Upper lobe of right lung (tissue), 1 donor: ENCODE data around the gene UBE2J2. TPM values are rescaled to one million over a fixed set of nuclear protein-coding genes. Genes with fewer than 3 reads are reported as not detected.

Experiments
- ATAC-seq: fragments of 200-7000 bp; cut with Tn5 transposase; one replicate; pipeline ENCODE4 v1.9.1; 2020; ENCODE audit warnings: mild to moderate bottlenecking, moderate library complexity
- DNase-seq: peaks from one replicate; pipeline ENCODE4 v3.0.0-alpha.2; 2020
- H3K27ac ChIP-seq: fragments of 200-600 bp; one replicate; pipeline ENCODE4 v1.8.0; 2022
- H3K27me3 ChIP-seq: fragments of 200-600 bp; one replicate; pipeline ENCODE4 v1.8.0; 2022; ENCODE audit warnings: mild to moderate bottlenecking
- H3K36me3 ChIP-seq: fragments of 200-600 bp; one replicate; pipeline ENCODE4 v1.8.0; 2022
- H3K4me1 ChIP-seq: fragments of 200-600 bp; one replicate; pipeline ENCODE4 v1.8.0; 2022
- H3K4me3 ChIP-seq: fragments of 200-600 bp; one replicate; pipeline ENCODE4 v1.8.0; 2022; ENCODE audit warnings: mild to moderate bottlenecking
- H3K9me3 ChIP-seq: fragments of 200-600 bp; one replicate; pipeline ENCODE4 v1.8.0; 2022
- intact Hi-C: fragments of 100-400 bp; cut with DNase I; formaldehyde crosslinking; loops from one replicate; pipeline ENCODE4 v1.11.0; 2022
- total RNA-seq: library from RNA; stranded (reverse); fragmentation: NEBNext Ultra II Directional; extraction: Animal tissue kit (Norgen Biotek cat#: 25700); gene quantifications from one replicate; pipeline ENCODE4 v1.2.1, GENCODE V29; 2021
- TF ChIP-seq, protein P1 (sequence below): fragments of 200-600 bp; IDR thresholded peaks from one replicate; pipeline ENCODE4 v1.8.0; 2022; ENCODE audit warnings: antibody characterized with exemption
- donor health status: DM: no; HTN: yes; CAD: no; lungs with severe emphysema.

Gene UBE2J2
- total RNA-seq, 1 donor from 2014 or later = 52.5 TPM

GRCh38 chr1:1233567-1233892 lies 40.1 kb downstream of the UBE2J2 start:
- intact Hi-C loops = no loop called here
- H3K4me3 ChIP-seq = no peak overlapping the region
- H3K27ac ChIP-seq = no peak overlapping the region
- DNase-seq (no peak), ATAC-seq (no peak)
- TF ChIP-seq, protein P1, sequence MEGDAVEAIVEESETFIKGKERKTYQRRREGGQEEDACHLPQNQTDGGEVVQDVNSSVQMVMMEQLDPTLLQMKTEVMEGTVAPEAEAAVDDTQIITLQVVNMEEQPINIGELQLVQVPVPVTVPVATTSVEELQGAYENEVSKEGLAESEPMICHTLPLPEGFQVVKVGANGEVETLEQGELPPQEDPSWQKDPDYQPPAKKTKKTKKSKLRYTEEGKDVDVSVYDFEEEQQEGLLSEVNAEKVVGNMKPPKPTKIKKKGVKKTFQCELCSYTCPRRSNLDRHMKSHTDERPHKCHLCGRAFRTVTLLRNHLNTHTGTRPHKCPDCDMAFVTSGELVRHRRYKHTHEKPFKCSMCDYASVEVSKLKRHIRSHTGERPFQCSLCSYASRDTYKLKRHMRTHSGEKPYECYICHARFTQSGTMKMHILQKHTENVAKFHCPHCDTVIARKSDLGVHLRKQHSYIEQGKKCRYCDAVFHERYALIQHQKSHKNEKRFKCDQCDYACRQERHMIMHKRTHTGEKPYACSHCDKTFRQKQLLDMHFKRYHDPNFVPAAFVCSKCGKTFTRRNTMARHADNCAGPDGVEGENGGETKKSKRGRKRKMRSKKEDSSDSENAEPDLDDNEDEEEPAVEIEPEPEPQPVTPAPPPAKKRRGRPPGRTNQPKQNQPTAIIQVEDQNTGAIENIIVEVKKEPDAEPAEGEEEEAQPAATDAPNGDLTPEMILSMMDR = no peak
- peaks cover 6% of the 10 kb centered on the region for H3K36me3 ChIP-seq
- H3K9me3 ChIP-seq = no peaks in the 10 kb centered on the region
- H3K4me1 ChIP-seq = peaks cover 23% of the 10 kb centered on the region
- peaks cover 2% of the 10 kb centered on the region for H3K27me3 ChIP-seq

GRCh38 chr1:1232796-1233566 lies 40.7 kb downstream of the UBE2J2 start:
- Histone ChIP-seq H3K4me3 (peak overlapping the region; percentile 26), H3K9me3 (no peaks in the 10 kb centered on the region), H3K27ac (no peak overlapping the region), H3K36me3 (peaks cover 11% of the 10 kb centered on the region), H3K4me1 (peaks cover 23% of the 10 kb centered on the region), H3K27me3 (no peaks in the 10 kb centered on the region)
- DNase-seq (no peak), ATAC-seq (no peak)
- intact Hi-C loops = no loop called here
- TF ChIP-seq, protein P1 = no peak

DNA sequence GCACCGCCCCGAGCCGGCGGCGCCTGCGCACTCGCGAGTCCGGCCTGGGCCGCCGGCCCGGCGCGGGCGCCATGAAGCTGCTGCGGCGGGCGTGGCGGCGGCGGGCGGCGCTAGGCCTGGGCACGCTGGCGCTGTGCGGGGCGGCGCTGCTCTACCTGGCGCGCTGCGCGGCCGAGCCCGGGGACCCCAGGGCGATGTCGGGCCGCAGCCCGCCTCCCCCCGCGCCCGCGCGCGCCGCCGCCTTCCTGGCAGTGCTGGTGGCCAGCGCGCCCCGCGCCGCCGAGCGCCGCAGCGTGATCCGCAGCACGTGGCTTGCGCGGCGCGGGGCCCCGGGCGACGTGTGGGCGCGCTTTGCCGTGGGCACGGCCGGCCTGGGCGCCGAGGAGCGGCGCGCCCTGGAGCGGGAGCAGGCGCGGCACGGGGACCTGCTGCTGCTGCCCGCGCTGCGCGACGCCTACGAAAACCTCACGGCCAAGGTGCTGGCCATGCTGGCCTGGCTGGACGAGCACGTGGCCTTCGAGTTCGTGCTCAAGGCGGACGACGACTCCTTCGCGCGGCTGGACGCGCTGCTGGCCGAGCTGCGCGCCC lies 41.4 kb downstream of the UBE2J2 start, which contains the start of gene B3GALT6:
B3GALT6 (plus strand) TSS at position 30 of the 588 bp plus-strand sequence; CDS start at position 72, 42 bp downstream.
- ATAC-seq (no peak), DNase-seq (no peak)
- TF ChIP-seq, protein P1 = no peak
- no peaks in the 10 kb centered on the region for H3K9me3 ChIP-seq
- H3K27me3 ChIP-seq = no peaks in the 10 kb centered on the region
- H3K36me3 ChIP-seq = peaks cover 18% of the 10 kb centered on the region
- intact Hi-C loops = no loop called here
- peak within 1 kb of the TSS; percentile 92 for H3K27ac ChIP-seq
- peak within 1 kb of the TSS; percentile 97 for H3K4me3 ChIP-seq
- peaks cover 23% of the 10 kb centered on the region for H3K4me1 ChIP-seq

- intact Hi-C loops = no loop called here
Measured at GRCh38 chr1:1231400-1232207, 42.0 kb downstream of the UBE2J2 start, which contains the start of gene SDF4. Gene SDF4, minus strand, starts transcription at chr1:1232001. Its CDS starts 3,229 bp downstream, at chr1:1228772.

More at GRCh38 chr1:1231400-1232207, 42.0 kb downstream of the UBE2J2 start, which contains the start of gene SDF4:
- H3K36me3 ChIP-seq = peaks cover 23% of the 10 kb centered on the region
- peak within 1 kb of the TSS; percentile 92 for H3K27ac ChIP-seq
- peaks cover 23% of the 10 kb centered on the region for H3K4me1 ChIP-seq
- H3K9me3 ChIP-seq = no peaks in the 10 kb centered on the region
- no peaks in the 10 kb centered on the region for H3K27me3 ChIP-seq
- ATAC-seq (peak; percentile 96), DNase-seq (peak; percentile 99)
- TF ChIP-seq, protein P1 = no peak
- H3K4me3 ChIP-seq = peak within 1 kb of the TSS; percentile 97
